Ovary (tissue), 10 donors: Measurements from ENCODE around the gene TEX29. TPM values are rescaled to one million over a fixed set of nuclear protein-coding genes. Genes with fewer than 3 reads are reported as not detected.

Experiments
- DNase-seq, 5 donors: peaks; one replicate each; pipeline ENCODE4 v3.0.0-alpha.2; 2019 to 2020
- H3K27ac ChIP-seq, 2 donors: fragments of 200-600 bp; one replicate each; pipeline versions ENCODE4 v1.5.1 to v1.8.0; 2019 to 2022
- H3K27me3 ChIP-seq: fragments of 200-600 bp; one replicate; pipeline ENCODE4 v1.8.0; 2022
- H3K36me3 ChIP-seq: fragments of 200-600 bp; sonication (generic); one replicate; pipeline ENCODE4 v1.5.1; 2019
- H3K4me1 ChIP-seq: one replicate; pipeline ENCODE4 v1.8.1; 2013; ENCODE audit warnings: mild to moderate bottlenecking, moderate library complexity; ENCODE audit not compliant: insufficient read depth
- H3K4me3 ChIP-seq: fragments of 200-600 bp; sonication (generic); one replicate; pipeline ENCODE4 v1.5.1; 2017
- H3K9me3 ChIP-seq, 2 donors: fragments of 200-600 bp in 1 of 2; sonication (generic) in 1 of 2; one replicate each; pipeline versions ENCODE4 v1.5.1 to v1.8.1; 2013 to 2019; ENCODE audit warnings: mild to moderate bottlenecking in 1 of 2, moderate library complexity in 1 of 2
- CTCF ChIP-seq, 3 donors: fragments of 450-650 bp in 2 of 3; fragments of 200-600 bp in 1 of 3; IDR thresholded peaks; one replicate each; pipeline versions ENCODE4 v1.5.1 to v1.8.0; 2016 to 2022; ENCODE audit warnings: antibody characterized with exemption in 3 of 3, mild to moderate bottlenecking in 1 of 3
- EP300 ChIP-seq: sonication (generic); formaldehyde crosslinking; IDR thresholded peaks from one replicate; pipeline ENCODE4 v1.6.1; 2017; ENCODE audit warnings: antibody characterized with exemption
- POLR2A ChIP-seq: fragments of 450-650 bp; IDR thresholded peaks from one replicate; pipeline ENCODE4 v1.6.1; 2017; ENCODE audit warnings: antibody characterized with exemption, mild to moderate bottlenecking, moderate library complexity
- WGBS, 3 donors: extraction: QIAGEN DNeasy Blood & Tissue Kit in 1 of 3; methylation state at CpG; one replicate each; pipeline versions ENCODE4 v1.1.5 to v1.1.7; 2013 to 2017; 5-methylcytosine and 5-hydroxymethylcytosine counted together
- intact Hi-C, 4 donors: fragments of 100-400 bp; cut with DNase I; formaldehyde crosslinking; loops; one replicate each; pipeline versions ENCODE4 v1.11.0 to v1.15.1; 2022 to 2023
- long read RNA-seq, 3 donors: library from polyadenylated mRNA in 2 of 3; unstranded in 2 of 3; transcript quantifications; one replicate each; pipeline ENCODE4 v2.0.0 and lab custom pipeline, GENCODE V29; 2021 to 2026
- polyA plus RNA-seq, 2 donors: library from polyadenylated mRNA; stranded (reverse); fragments of 200-250 nt in 1 of 2; fragments of 350-450 nt in 1 of 2; fragmentation: Illumina TruSeq in 1 of 2; extraction: RNeasy Lipid Tissue Mini Kit (QIAGEN cat#74804) in 1 of 2; gene quantifications; one replicate each; pipeline ENCODE4 v1.2.3, GENCODE V29; 2013 to 2014
- total RNA-seq, 7 donors: library from RNA; depleted of rRNA in 2 of 7; stranded (reverse); fragments of >200 nt in 2 of 7; fragmentation: NEBNext Ultra II Directional in 3 of 7; extraction: Animal tissue kit (Norgen Biotek cat#: 25700) in 3 of 7; gene quantifications; one replicate each; pipeline versions ENCODE4 v1.1.0 to v1.2.4, GENCODE V29; 2016 to 2023
- donor health status: DM: no; HTN: no; CAD: no; lungs with moderate emphysema.
- donor health status: DM: no; HTN: no; CAD: no.
- donor health status: Bipolar disorder and iron deficiency.
- donor health status: DM: yes; HTN: yes; CAD: no.
- donor health status: DM: no; HTN: no; CAD: no.
- donor health status: DM: yes; HTN: yes; CAD: no.

TEX29 gene
- total RNA-seq, result under 1 TPM in 1 of 7 donors, not detected in 6; 0.35 TPM
- under 1 TPM in 1 of 2 donors, not detected in 1; 0.25 TPM for polyA plus RNA-seq
- long read RNA-seq, donor 1, result 0 reads
- long read RNA-seq, donor 2, result 0 reads
- long read RNA-seq, donor 3, result 0 reads

GRCh38 chr13:111319998-111320911 lies at the start of gene TEX29:
TEX29 (plus strand) TSS chr13:111320642; CDS start chr13:111320891, 249 bp downstream.
- Histone ChIP-seq H3K27me3 (no peaks in the 10 kb centered on the region), H3K36me3 (no peaks in the 10 kb centered on the region), H3K27ac (no peak within 1 kb of the TSS), H3K4me3 (no peak within 1 kb of the TSS), H3K9me3 (no peaks in the 10 kb centered on the region), H3K4me1 (no peaks in the 10 kb centered on the region)
- no peak for TF ChIP-seq EP300
- no peak for TF ChIP-seq POLR2A
- no peak for TF ChIP-seq CTCF (IDR thresholded peaks at IDR 0.05)
- no peak for DNase-seq
- WGBS, 3 donors, result 70 to 80% (median 74%) methylated on average over 35 of the region's 35 CpGs
- intact Hi-C loops, result no loop called here

GRCh38 chr13:111270765-111271698 lies 49.4 kb upstream of the TEX29 start:
- intact Hi-C loops, result no loop called here
- no peaks in the 10 kb centered on the region for H3K9me3 ChIP-seq
- DNase-seq, result no peak

GRCh38 chr13:111272117-111272516 lies 48.3 kb upstream of the TEX29 start:
- H3K4me1 ChIP-seq, result peaks cover 2% of the 10 kb centered on the region
- no peak for DNase-seq
- no peak overlapping the region for H3K4me3 ChIP-seq
- 33 to 44% (median 38%) methylated on average over 7 of the region's 7 CpGs for WGBS, 3 donors
- no peaks in the 10 kb centered on the region for H3K36me3 ChIP-seq
- H3K27ac ChIP-seq, result no peak overlapping the region
- intact Hi-C loops, result no loop called here
- TF ChIP-seq POLR2A, result no peak
- TF ChIP-seq EP300, result no peak
- TF ChIP-seq CTCF (IDR thresholded peaks at IDR 0.05), result no peak
- H3K9me3 ChIP-seq, result no peaks in the 10 kb centered on the region
- no peaks in the 10 kb centered on the region for H3K27me3 ChIP-seq

More at GRCh38 chr13:111270765-111271698, 49.4 kb upstream of the TEX29 start:
- Histone ChIP-seq H3K27ac (no peak overlapping the region), H3K36me3 (no peaks in the 10 kb centered on the region), H3K4me3 (no peak overlapping the region), H3K4me1 (peaks cover 2% of the 10 kb centered on the region), H3K27me3 (no peaks in the 10 kb centered on the region)
- 86 to 88% (median 86%) methylated on average over 20 of the region's 20 CpGs for WGBS, 3 donors
- TF ChIP-seq EP300, result no peak
- no peak for TF ChIP-seq CTCF (IDR thresholded peaks at IDR 0.05)
- no peak for TF ChIP-seq POLR2A

GRCh38 chr13:111275382-111275781 lies 45.1 kb upstream of the TEX29 start:
- Histone ChIP-seq H3K4me1 (peaks cover 2% of the 10 kb centered on the region), H3K27me3 (no peaks in the 10 kb centered on the region), H3K9me3 (no peaks in the 10 kb centered on the region), H3K4me3 (no peak overlapping the region), H3K27ac (no peak overlapping the region), H3K36me3 (no peaks in the 10 kb centered on the region)
- TF ChIP-seq POLR2A (no peak), CTCF (IDR thresholded peaks at IDR 0.05) (no peak), EP300 (no peak)
- no peak for DNase-seq
- intact Hi-C loops, result no loop called here
- WGBS, 3 donors, result 87 to 94% (median 89%) methylated on average over 10 of the region's 10 CpGs
